Measurements from ENCODE around the gene HSPA1A.
"Not testable (repeated sequence)": the region's sequence is repeated elsewhere in the genome, so short reads cannot be mapped to it uniquely, and the experiment has no call there.

HSPA1A gene

DNA sequence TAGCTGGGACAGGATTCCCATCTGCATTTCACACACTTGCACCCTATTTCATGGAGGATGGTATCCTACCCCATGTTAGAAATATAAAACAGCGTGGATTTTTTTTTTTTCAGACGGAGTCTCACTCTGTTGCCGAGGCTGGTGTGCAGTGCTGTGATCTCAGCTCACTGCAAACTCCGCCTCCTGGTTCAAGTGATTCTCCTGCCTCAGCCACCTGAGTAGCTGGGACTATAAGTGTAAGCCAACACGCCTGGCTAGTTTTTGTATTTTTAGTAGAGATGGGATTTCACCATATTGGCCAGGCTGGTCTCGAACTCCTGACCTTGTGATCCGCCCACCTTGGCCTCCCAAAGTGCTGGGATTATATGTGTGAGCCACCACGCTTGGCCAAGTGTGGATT, 42.4 kb downstream of the HSPA1A start:
- H4K8ac ChIP-seq (ENCODE audit: low read depth, low read length); H3K4ac ChIP-seq (ENCODE audit: low read length); H2BK12ac ChIP-seq (ENCODE audit: low read length); H3K9ac ChIP-seq (ENCODE audit: low read depth, low read length, poor library complexity); H2BK120ac ChIP-seq (ENCODE audit: low read depth, low read length); DNase-seq (ENCODE audit: low spot score); H3K4me3 ChIP-seq (ENCODE audit: low read length in 2 of 2); H3K27ac ChIP-seq (replicated peaks; ENCODE audit: low read length); H3K9me3 ChIP-seq (replicated peaks in 1 of 2; ENCODE audit: control insufficient read depth in 2 of 2, insufficient read depth in 1 of 2, low read depth in 1 of 2, low read length in 2 of 2); H2BK5ac ChIP-seq (ENCODE audit: low read length); H3K14ac ChIP-seq (ENCODE audit: low read length); H3K79me1 ChIP-seq (ENCODE audit: low read depth, low read length); H3K27me3 ChIP-seq (ENCODE audit: control insufficient read depth in 3 of 3, insufficient read depth in 3 of 3, low read depth in 1 of 3, low read length in 3 of 3); H2AK5ac ChIP-seq (ENCODE audit: low read depth, low read length); H3K4me2 ChIP-seq (ENCODE audit: insufficient read depth, low read length, poor library complexity, severe bottlenecking); H4K91ac ChIP-seq (ENCODE audit: low read depth, low read length, poor library complexity); H2BK15ac ChIP-seq (ENCODE audit: low read length); H2AFZ ChIP-seq (ENCODE audit: low read length); H3K23ac ChIP-seq (ENCODE audit: low read depth, low read length, poor library complexity); H3K18ac ChIP-seq (ENCODE audit: low read length): not testable (repeated sequence)
- no CpG with 5 or more reads among the region's 8 CpGs for WGBS, 2 donors (ENCODE audit: extremely low coverage in 2 of 2, insufficient read length in 2 of 2, insufficient replicate concordance in 1 of 2)
- Histone ChIP-seq H3K4me1 (ENCODE audit: control insufficient read depth in 2 of 2, insufficient read depth in 1 of 2, low read depth in 1 of 2, low read length in 2 of 2) (peaks cover 5 to 10% of the 10 kb centered on the region in 2 donors), H3K36me3 (replicated peaks in 1 of 2; ENCODE audit: control insufficient read depth in 2 of 2, insufficient read depth in 2 of 2, low read length in 2 of 2) (peaks cover 15 to 43% of the 10 kb centered on the region in 2 donors)

DNA sequence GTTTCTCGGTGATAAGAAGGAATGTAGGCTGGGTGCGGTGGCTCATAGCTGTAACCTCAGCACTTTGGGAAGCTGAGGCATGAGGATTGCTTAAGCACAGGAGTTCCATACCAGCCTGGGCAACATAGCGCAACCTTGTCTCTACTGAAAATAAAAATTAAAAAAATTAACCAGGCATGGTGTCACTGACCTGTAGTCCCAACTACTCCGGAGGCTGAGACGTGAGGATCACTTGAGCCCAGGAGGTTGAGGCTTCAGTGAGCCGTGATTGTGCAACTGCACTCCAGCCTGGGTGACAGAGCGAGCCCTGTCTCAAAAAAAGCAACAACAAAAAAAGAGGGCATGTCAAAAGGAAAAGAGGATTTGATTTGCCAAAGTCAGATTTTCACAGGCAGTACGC, 43.4 kb downstream of the HSPA1A start:
- Histone ChIP-seq H3K18ac (ENCODE audit: low read length) (no peak overlapping the region), H3K27me3 (ENCODE audit: control insufficient read depth in 3 of 3, insufficient read depth in 3 of 3, low read depth in 1 of 3, low read length in 3 of 3) (no peaks in the 10 kb centered on the region), H3K14ac (ENCODE audit: low read length) (no peak overlapping the region), H3K4ac (ENCODE audit: low read length) (no peak overlapping the region), H3K4me3 (ENCODE audit: low read length in 2 of 2) (no peak overlapping the region), H3K4me1 (ENCODE audit: control insufficient read depth in 2 of 2, insufficient read depth in 1 of 2, low read depth in 1 of 2, low read length in 2 of 2) (peaks cover 5 to 10% of the 10 kb centered on the region in 2 donors), H3K23ac (ENCODE audit: low read depth, low read length, poor library complexity) (no peak overlapping the region), H2BK5ac (ENCODE audit: low read length) (no peak overlapping the region), H4K8ac (ENCODE audit: low read depth, low read length) (no peak overlapping the region), H3K4me2 (ENCODE audit: insufficient read depth, low read length, poor library complexity, severe bottlenecking) (no peak overlapping the region), H2BK15ac (ENCODE audit: low read length) (no peak overlapping the region), H2BK120ac (ENCODE audit: low read depth, low read length) (no peak overlapping the region), H3K9me3 (replicated peaks in 1 of 2; ENCODE audit: control insufficient read depth in 2 of 2, insufficient read depth in 1 of 2, low read depth in 1 of 2, low read length in 2 of 2) (peaks cover 0 to 2% of the 10 kb centered on the region in 2 donors), H3K36me3 (replicated peaks in 1 of 2; ENCODE audit: control insufficient read depth in 2 of 2, insufficient read depth in 2 of 2, low read length in 2 of 2) (peaks cover 15 to 43% of the 10 kb centered on the region in 2 donors), H4K91ac (ENCODE audit: low read depth, low read length, poor library complexity) (no peak overlapping the region), H3K9ac (ENCODE audit: low read depth, low read length, poor library complexity) (no peak overlapping the region), H2AK5ac (ENCODE audit: low read depth, low read length) (no peak overlapping the region), H2BK12ac (ENCODE audit: low read length) (no peak overlapping the region), H2AFZ (ENCODE audit: low read length) (no peak overlapping the region), H3K79me1 (ENCODE audit: low read depth, low read length) (no peaks in the 10 kb centered on the region), H3K27ac (replicated peaks; ENCODE audit: low read length) (no peak overlapping the region)
- WGBS, 2 donors (ENCODE audit: extremely low coverage in 2 of 2, insufficient read length in 2 of 2, insufficient replicate concordance in 1 of 2) = no CpG with 5 or more reads among the region's 8 CpGs
- DNase-seq (ENCODE audit: low spot score) = no peak

DNA sequence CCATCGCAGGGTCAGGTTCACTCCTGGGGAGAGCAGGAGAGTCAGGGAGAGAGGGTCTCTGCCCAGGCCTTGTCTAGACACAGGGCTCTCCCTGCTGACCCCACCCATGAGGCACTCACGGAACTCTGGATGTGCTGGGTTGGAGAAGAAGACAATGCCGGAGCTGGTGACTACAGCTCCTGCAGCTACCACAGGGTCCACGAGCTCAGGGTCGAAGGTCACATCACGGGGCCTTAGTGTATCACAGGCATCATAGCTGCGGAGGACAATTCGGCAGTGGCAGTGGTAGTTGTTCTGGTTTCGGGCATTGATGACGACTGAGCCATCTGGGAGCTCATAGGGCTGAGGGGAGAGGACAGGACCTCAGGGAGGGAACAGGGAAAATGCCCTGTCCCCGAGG, 44.6 kb downstream of the HSPA1A start:
- Histone ChIP-seq H2AK5ac (ENCODE audit: low read depth, low read length) (no peak overlapping the region), H3K14ac (ENCODE audit: low read length) (no peak overlapping the region), H3K27ac (replicated peaks; ENCODE audit: low read length) (no peak overlapping the region), H3K18ac (ENCODE audit: low read length) (no peak overlapping the region), H3K4ac (ENCODE audit: low read length) (no peak overlapping the region), H3K23ac (ENCODE audit: low read depth, low read length, poor library complexity) (no peak overlapping the region), H3K79me1 (ENCODE audit: low read depth, low read length) (no peaks in the 10 kb centered on the region), H2BK5ac (ENCODE audit: low read length) (no peak overlapping the region), H3K4me3 (ENCODE audit: low read length in 2 of 2) (peak overlapping the region in 1 of 2 donors; percentile 48), H4K8ac (ENCODE audit: low read depth, low read length) (no peak overlapping the region), H3K9ac (ENCODE audit: low read depth, low read length, poor library complexity) (no peak overlapping the region), H3K4me2 (ENCODE audit: insufficient read depth, low read length, poor library complexity, severe bottlenecking) (no peak overlapping the region), H2AFZ (ENCODE audit: low read length) (no peak overlapping the region), H2BK15ac (ENCODE audit: low read length) (no peak overlapping the region), H3K9me3 (replicated peaks in 1 of 2; ENCODE audit: control insufficient read depth in 2 of 2, insufficient read depth in 1 of 2, low read depth in 1 of 2, low read length in 2 of 2) (peaks cover 0 to 2% of the 10 kb centered on the region in 2 donors), H3K27me3 (ENCODE audit: control insufficient read depth in 3 of 3, insufficient read depth in 3 of 3, low read depth in 1 of 3, low read length in 3 of 3) (no peaks in the 10 kb centered on the region), H4K91ac (ENCODE audit: low read depth, low read length, poor library complexity) (no peak overlapping the region), H3K4me1 (ENCODE audit: control insufficient read depth in 2 of 2, insufficient read depth in 1 of 2, low read depth in 1 of 2, low read length in 2 of 2) (peaks cover 10 to 16% of the 10 kb centered on the region in 2 donors), H2BK120ac (ENCODE audit: low read depth, low read length) (no peak overlapping the region), H2BK12ac (ENCODE audit: low read length) (no peak overlapping the region), H3K36me3 (replicated peaks in 1 of 2; ENCODE audit: control insufficient read depth in 2 of 2, insufficient read depth in 2 of 2, low read length in 2 of 2) (peaks cover 15 to 43% of the 10 kb centered on the region in 2 donors)
- DNase-seq (ENCODE audit: low spot score) = no peak
- no CpG with 5 or more reads among the region's 11 CpGs for WGBS, 2 donors (ENCODE audit: extremely low coverage in 2 of 2, insufficient read length in 2 of 2, insufficient replicate concordance in 1 of 2)

DNA sequence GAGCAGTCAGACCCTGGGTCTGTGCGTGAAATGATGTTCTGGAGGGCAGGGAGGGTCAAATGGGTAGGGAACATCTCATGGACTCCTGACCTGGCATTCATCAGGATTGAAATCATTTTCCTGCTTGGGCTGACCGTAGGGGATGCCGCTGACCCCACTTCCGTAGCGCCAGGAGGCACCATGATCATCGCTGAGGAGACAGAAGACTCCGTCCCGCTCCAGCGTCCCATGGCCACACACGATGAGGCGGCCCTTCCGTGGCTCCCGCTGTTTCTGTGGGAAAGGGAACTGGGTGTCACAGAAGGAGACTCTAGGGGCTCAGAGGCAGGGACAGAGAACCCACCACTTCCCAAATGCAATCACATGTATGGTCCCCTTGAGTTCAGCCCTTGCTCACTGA, 45.0 kb downstream of the HSPA1A start:
- Histone ChIP-seq H4K8ac (ENCODE audit: low read depth, low read length) (no peak overlapping the region), H2BK120ac (ENCODE audit: low read depth, low read length) (no peak overlapping the region), H3K79me1 (ENCODE audit: low read depth, low read length) (no peaks in the 10 kb centered on the region), H3K9ac (ENCODE audit: low read depth, low read length, poor library complexity) (no peak overlapping the region), H3K4me1 (ENCODE audit: control insufficient read depth in 2 of 2, insufficient read depth in 1 of 2, low read depth in 1 of 2, low read length in 2 of 2) (peaks cover 13 to 20% of the 10 kb centered on the region in 2 donors), H2BK12ac (ENCODE audit: low read length) (no peak overlapping the region), H3K18ac (ENCODE audit: low read length) (no peak overlapping the region), H2BK15ac (ENCODE audit: low read length) (no peak overlapping the region), H4K91ac (ENCODE audit: low read depth, low read length, poor library complexity) (no peak overlapping the region), H3K4me3 (ENCODE audit: low read length in 2 of 2) (no peak overlapping the region), H3K36me3 (replicated peaks in 1 of 2; ENCODE audit: control insufficient read depth in 2 of 2, insufficient read depth in 2 of 2, low read length in 2 of 2) (peaks cover 15 to 43% of the 10 kb centered on the region in 2 donors), H2AFZ (ENCODE audit: low read length) (no peak overlapping the region), H3K14ac (ENCODE audit: low read length) (no peak overlapping the region), H3K27me3 (ENCODE audit: control insufficient read depth in 3 of 3, insufficient read depth in 3 of 3, low read depth in 1 of 3, low read length in 3 of 3) (no peaks in the 10 kb centered on the region), H3K4me2 (ENCODE audit: insufficient read depth, low read length, poor library complexity, severe bottlenecking) (no peak overlapping the region), H2BK5ac (ENCODE audit: low read length) (no peak overlapping the region), H3K23ac (ENCODE audit: low read depth, low read length, poor library complexity) (peak overlapping the region; percentile 20), H3K4ac (ENCODE audit: low read length) (no peak overlapping the region), H3K9me3 (replicated peaks in 1 of 2; ENCODE audit: control insufficient read depth in 2 of 2, insufficient read depth in 1 of 2, low read depth in 1 of 2, low read length in 2 of 2) (peaks cover 0 to 2% of the 10 kb centered on the region in 2 donors), H3K27ac (replicated peaks; ENCODE audit: low read length) (no peak overlapping the region), H2AK5ac (ENCODE audit: low read depth, low read length) (no peak overlapping the region)
- DNase-seq (ENCODE audit: low spot score) = no peak
- WGBS, 2 donors (ENCODE audit: extremely low coverage in 2 of 2, insufficient read length in 2 of 2, insufficient replicate concordance in 1 of 2) = no CpG with 5 or more reads among the region's 13 CpGs

Data from neuronal stem cell (in vitro differentiated cells).